ENCODE measurements around the gene CIAO1.

Gene CIAO1

DNA sequence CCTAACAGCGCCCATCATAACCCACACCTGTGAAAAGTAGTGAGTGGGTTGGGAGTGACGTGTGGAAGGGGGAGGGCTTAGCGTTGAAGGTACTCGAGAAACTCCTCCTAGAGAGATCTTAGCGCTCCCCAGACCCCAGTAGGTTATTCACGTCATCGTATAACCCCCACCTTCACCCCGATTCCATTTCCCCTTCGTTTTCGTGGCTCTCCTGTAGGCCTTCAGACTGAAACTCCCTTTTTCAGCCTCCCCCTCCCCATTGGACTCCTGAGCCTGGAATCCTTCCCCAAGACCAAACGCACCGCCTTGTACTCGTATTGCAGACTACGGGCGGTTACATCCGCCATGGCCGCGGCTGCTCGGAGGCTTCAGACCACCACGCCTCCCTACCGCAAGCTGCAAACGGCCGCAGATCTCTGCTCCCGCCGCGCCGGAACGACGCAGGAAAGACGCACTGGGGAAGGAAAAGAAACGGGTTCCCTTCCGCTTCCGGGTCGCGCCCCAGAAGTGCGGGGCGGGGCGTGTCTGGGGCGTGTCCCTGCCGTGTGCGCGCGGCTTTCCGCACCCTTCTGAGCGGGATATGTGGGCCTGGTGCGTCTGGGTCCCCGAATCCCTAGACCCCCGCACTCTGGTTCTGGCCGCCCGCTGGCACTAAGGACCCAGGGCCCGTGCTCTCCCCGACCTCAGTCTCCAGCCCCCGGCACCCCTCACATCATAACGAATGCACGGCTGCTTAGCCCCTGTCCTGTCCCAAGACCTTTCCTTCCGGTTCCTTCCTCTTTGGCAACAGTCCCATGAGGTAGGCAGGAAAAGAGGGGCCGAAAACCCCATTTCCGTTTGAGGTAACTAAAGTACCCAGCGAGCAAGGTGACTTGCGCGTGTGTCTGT, 39.3 kb downstream of the CIAO1 start, which contains the start of gene SNRNP200:
Gene SNRNP200 (minus strand): TSS at position 456 of the 888 bp plus-strand sequence. CDS start 109 bp downstream, at position 347.
- TF ChIP-seq CTBP1 (IDR thresholded peaks at IDR 0.05; ENCODE audit: borderline replicate concordance) (peak; percentile 72; the same call in 1 of the 2 replicates), PKNOX1 (IDR thresholded peaks at IDR 0.05) (peak; percentile 45; the same call in 1 of the 2 replicates), ARNT (IDR thresholded peaks at IDR 0.05) (peak; percentile 4; the same call in 1 of the 2 replicates), ELF4 (IDR thresholded peaks at IDR 0.05) (peak; percentile 80), L3MBTL2 (conservative IDR thresholded peaks at IDR 0.05) (peak; percentile 63), HDGF (IDR thresholded peaks at IDR 0.05; ENCODE audit: borderline replicate concordance) (no peak), LEF1 (IDR thresholded peaks at IDR 0.05; ENCODE audit: borderline replicate concordance) (no peak)
- ChIA-PET CTCF (no interaction called here), POLR2A (interaction anchor here (0.7 to 5.8 kb wide), 18 partner anchors 11 to 242 kb away, joined by 3 to 60 read pairs (median 4); partner anchors contain the start of genes ITPRIPL1, NCAPH and STARD7)
- DNase-seq (ENCODE audit: extremely low spot score): peak; percentile 92

DNA sequence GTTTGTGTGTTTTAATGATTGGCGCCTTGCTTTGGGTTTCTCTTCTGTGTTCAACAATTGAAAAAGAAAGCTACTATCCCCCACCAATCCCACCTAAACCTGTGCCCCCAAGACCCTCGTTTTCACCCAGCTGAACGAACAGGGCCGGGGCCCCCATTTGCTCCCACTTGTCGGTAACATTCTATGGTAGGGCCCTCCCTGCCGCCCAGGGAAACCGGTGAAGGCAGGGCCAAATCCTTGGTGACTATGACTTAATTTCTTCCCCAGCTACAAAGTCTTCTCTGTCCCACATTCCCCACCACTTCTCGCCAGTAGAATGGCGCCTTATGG, 39.9 kb downstream of the CIAO1 start:
- DNase-seq (ENCODE audit: extremely low spot score): no peak
- ChIA-PET CTCF (no interaction called here), POLR2A (interaction anchor here (0.7 to 5.8 kb wide), 17 partner anchors 10 to 242 kb away, joined by 3 to 60 read pairs (median 4); partner anchors contain the start of genes ITPRIPL1, NCAPH and STARD7)
- TF ChIP-seq FOXK2 (IDR thresholded peaks at IDR 0.05) (no peak), NFRKB (IDR thresholded peaks at IDR 0.05) (no peak), ZNF384 (IDR thresholded peaks at IDR 0.05) (no peak), PKNOX1 (IDR thresholded peaks at IDR 0.05) (no peak), SUZ12 (IDR thresholded peaks at IDR 0.05) (no peak), FOXA1 (IDR thresholded peaks at IDR 0.05) (no peak), SP1 (IDR thresholded peaks at IDR 0.05) (no peak), FOXM1 (IDR thresholded peaks at IDR 0.05; ENCODE audit: borderline replicate concordance) (no peak), TARDBP (IDR thresholded peaks at IDR 0.05) (no peak), CTBP1 (IDR thresholded peaks at IDR 0.05; ENCODE audit: borderline replicate concordance) (no peak), ELF4 (IDR thresholded peaks at IDR 0.05) (no peak), L3MBTL2 (conservative IDR thresholded peaks at IDR 0.05) (no peak), HDGF (IDR thresholded peaks at IDR 0.05; ENCODE audit: borderline replicate concordance) (no peak), ARNT (IDR thresholded peaks at IDR 0.05) (no peak)

DNA sequence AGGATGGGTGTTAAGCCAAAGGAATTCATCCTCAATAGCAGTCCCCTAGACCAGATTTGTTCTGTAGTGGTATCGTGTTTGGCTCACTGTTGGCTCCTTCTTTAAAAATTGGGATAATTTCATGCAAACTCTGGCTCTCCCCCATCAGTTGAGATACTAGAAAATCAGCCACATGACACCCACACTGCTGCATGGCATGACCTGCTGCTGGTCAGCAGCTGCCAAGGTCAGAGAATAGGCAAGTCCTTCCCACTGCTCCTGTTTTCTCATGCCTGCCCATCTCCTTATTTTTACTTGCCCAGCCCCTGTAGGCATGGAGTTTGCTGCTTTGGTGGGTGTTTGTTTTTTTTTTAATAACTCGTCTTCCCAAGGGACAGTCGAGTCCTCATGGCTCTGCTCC, 40.3 kb downstream of the CIAO1 start:
- ChIA-PET CTCF (no interaction called here), POLR2A (interaction anchor here (0.7 to 5.8 kb wide), 13 partner anchors 10 to 241 kb away, joined by 3 to 60 read pairs (median 4); partner anchors contain the start of genes ITPRIPL1, NCAPH and STARD7)
- DNase-seq (ENCODE audit: extremely low spot score): no peak
- TF ChIP-seq ELF4 (IDR thresholded peaks at IDR 0.05) (no peak), FOXA1 (IDR thresholded peaks at IDR 0.05) (no peak), BHLHE40 (IDR thresholded peaks at IDR 0.05; ENCODE audit: borderline replicate concordance) (no peak), L3MBTL2 (conservative IDR thresholded peaks at IDR 0.05) (no peak), SUZ12 (IDR thresholded peaks at IDR 0.05) (no peak), FOXM1 (IDR thresholded peaks at IDR 0.05; ENCODE audit: borderline replicate concordance) (no peak), SP1 (IDR thresholded peaks at IDR 0.05) (no peak), PKNOX1 (IDR thresholded peaks at IDR 0.05) (no peak), CTBP1 (IDR thresholded peaks at IDR 0.05; ENCODE audit: borderline replicate concordance) (no peak), LEF1 (IDR thresholded peaks at IDR 0.05; ENCODE audit: borderline replicate concordance) (no peak), ZNF384 (IDR thresholded peaks at IDR 0.05) (no peak), ARNT (IDR thresholded peaks at IDR 0.05) (no peak), HDGF (IDR thresholded peaks at IDR 0.05; ENCODE audit: borderline replicate concordance) (no peak)

GRCh38 chr2:96308248-96308647, 42.2 kb downstream of the CIAO1 start:
- TF ChIP-seq CTBP1 (IDR thresholded peaks at IDR 0.05; ENCODE audit: borderline replicate concordance): no peak
- no peak for DNase-seq (ENCODE audit: extremely low spot score)
- ChIA-PET CTCF (no interaction called here), POLR2A (interaction anchor here (1.0 to 5.8 kb wide), 3 partner anchors 12 to 27 kb away, joined by 3 to 60 read pairs (median 4); partner anchors contain the start of genes ITPRIPL1 and NCAPH)

DNA sequence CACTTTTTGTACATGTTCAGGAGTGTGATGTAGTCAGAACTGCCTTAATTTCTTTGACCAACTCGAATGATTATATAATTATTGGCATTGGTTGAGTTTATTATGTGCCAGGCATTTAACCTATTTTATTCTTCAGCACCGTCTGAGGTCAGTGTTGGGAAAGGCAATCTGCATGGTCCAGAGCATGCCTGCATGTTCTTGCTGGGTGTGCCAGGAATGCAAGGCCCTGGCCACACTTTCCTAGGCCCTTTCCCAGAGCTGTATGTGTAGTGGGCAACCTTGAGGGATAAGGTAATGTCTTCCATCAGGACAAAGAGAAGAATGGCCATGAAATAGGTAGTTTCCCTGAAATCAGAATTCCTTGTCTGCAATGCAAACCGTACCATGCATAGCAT, 49.0 kb downstream of the CIAO1 start:
- no peak for TF ChIP-seq HDGF (IDR thresholded peaks at IDR 0.05; ENCODE audit: borderline replicate concordance)
- no peak for TF ChIP-seq CTBP1 (IDR thresholded peaks at IDR 0.05; ENCODE audit: borderline replicate concordance)
- no peak for TF ChIP-seq LEF1 (IDR thresholded peaks at IDR 0.05; ENCODE audit: borderline replicate concordance)
- TF ChIP-seq FOXA1 (IDR thresholded peaks at IDR 0.05): no peak
- no peak for TF ChIP-seq BHLHE40 (IDR thresholded peaks at IDR 0.05; ENCODE audit: borderline replicate concordance)
- no peak for TF ChIP-seq TARDBP (IDR thresholded peaks at IDR 0.05)
- TF ChIP-seq ARNT (IDR thresholded peaks at IDR 0.05): no peak
- TF ChIP-seq FOXM1 (IDR thresholded peaks at IDR 0.05; ENCODE audit: borderline replicate concordance): no peak
- no peak for TF ChIP-seq L3MBTL2 (conservative IDR thresholded peaks at IDR 0.05)
- POLR2A ChIA-PET: interaction anchor here (0.6 to 1.9 kb wide), 5 partner anchors 9 to 107 kb away, joined by 3 to 7 read pairs (median 5); partner anchors contain the start of genes ITPRIPL1 and NCAPH
- CTCF ChIA-PET: no interaction called here
- DNase-seq (ENCODE audit: extremely low spot score): no peak

All from HEK293T (cell line).